GM21825 (cell line): ENCODE results near the gene DLGAP4.

Source experiments
- ATAC-seq: cut with Tn5 transposase; IDR thresholded peaks from one replicate; pipeline ENCODE4 v1.9.1; 2021; ENCODE audit warnings: mild to moderate bottlenecking, moderate library complexity; ENCODE audit not compliant: unreplicated experiment

The DLGAP4 gene

GRCh38 chr20:36274181-36274841, 31.8 kb upstream of the DLGAP4 start:
- ATAC-seq: no peak

GRCh38 chr20:36275011-36275410, 31.1 kb upstream of the DLGAP4 start:
- ATAC-seq: no peak

- ATAC-seq: no peak
These were observed 30.5 kb upstream of the DLGAP4 start for GRCh38 chr20:36275441-36276189.

DNA sequence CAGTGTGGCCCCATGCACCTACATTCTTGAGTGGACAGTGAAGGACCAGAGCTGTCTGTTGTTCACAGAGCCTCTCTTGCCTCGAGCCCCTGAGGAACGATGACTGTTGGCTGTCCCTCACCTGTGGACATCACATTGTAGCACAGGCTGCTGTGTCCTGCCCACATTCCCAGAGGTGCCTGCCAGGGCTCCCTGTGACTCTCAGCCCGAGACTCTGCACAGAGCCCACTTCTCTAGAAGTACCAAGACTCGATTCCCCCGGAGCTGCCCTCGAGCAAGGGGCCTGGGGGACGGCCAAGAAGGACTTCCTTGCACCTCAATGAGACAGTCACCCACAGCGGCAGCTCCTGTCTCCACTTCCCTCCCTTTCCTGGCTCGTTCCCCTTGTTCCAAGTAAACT, 28.6 kb upstream of the DLGAP4 start:
- no peak for ATAC-seq

- ATAC-seq: no peak
These were observed 26.8 kb upstream of the DLGAP4 start for GRCh38 chr20:36279362-36279761.

GRCh38 chr20:36279776-36280175, 26.4 kb upstream of the DLGAP4 start:
- ATAC-seq: no peak

- ATAC-seq: no peak
These were observed 24.3 kb upstream of the DLGAP4 start for GRCh38 chr20:36281785-36282380.

DNA sequence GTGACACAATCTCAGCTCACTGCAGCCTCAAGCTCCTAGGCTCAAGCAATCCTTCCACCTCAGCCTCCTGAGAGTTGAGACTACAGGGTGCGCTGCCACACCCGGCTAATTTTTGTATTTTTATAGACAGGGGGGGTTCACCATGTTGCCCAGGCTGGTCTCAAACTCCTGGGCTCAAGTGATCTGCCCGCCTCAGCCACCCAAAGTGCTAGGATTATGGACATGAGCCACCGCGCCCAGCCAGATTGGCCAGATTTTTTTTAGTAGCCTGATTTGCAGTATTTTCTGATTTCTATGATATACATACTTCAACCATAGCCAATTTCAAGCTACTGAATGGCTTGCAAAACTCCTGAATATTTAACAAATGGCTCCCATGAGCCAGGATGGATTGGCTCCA, 21.4 kb upstream of the DLGAP4 start:
- no peak for ATAC-seq

GRCh38 chr20:36285746-36286447, 20.2 kb upstream of the DLGAP4 start:
- ATAC-seq: no peak

DNA sequence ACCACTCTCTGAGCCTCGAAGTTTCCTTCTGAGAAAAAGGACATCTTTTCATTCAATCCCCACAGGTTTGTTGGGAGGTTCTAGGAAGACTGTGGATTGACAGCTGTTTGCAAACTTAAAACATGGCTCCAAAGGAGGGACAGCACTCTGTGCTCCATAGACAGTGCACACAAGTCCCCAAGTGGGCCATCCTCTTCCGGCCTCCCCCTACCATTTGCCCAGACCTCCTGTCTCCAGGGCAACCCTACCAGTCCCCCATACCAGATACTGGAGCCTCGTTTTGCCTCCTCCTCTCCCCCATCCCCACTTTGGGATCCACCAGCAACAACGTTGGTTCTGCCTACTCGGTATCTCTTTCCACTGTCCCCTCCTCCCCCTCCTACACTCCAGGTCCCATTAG, 8.5 kb upstream of the DLGAP4 start:
- no peak for ATAC-seq

GRCh38 chr20:36298061-36298460, 8.1 kb upstream of the DLGAP4 start:
- no peak for ATAC-seq

DNA sequence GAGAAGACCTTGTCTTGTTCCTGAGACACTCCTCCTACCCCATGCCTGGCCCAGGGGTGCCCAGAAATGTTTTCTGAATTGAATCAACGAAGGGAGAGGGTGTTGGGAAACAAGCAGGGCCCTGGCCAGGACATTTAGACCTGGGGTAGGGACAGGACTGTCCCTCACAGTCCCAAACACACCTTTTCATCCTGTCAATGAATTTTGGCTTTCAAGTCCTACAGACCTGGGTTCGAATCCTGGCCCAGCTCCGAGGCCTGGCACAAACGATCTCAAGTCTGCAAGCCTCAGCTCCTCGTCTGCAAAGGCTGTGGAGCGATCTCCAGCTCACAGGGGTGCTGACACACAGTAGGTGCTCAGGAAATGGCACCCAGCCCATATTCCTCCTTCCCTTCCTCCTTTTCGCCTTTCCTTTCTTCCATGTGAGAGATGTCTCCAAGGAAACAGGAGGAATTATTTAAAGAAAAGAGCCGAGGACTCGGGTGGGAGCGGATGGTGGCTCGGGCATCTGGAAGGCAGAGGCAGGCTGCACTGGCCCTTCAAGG, 7.3 kb upstream of the DLGAP4 start:
- no peak for ATAC-seq

DNA sequence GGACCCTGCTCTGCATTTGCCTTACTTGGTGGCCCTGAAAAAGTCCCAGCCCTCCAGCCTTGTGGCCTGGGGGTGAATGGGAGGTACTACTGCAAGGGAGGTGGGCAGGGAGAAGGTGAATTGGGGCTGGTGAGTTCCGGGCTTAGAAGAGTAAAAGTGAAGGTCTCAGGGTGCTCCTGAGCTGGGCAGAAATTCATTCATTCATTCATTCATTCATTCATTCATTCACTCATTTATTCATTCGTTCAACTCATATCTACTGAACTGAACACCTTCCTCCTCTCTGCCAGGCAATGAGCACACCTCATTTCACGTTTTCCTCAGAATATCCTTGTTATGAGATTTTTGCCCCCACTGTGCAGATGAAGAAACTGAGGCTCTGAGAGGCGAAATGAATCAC, 6.7 kb upstream of the DLGAP4 start:
- no peak for ATAC-seq

- no peak for ATAC-seq
These were observed 4.6 kb upstream of the DLGAP4 start for GRCh38 chr20:36301359-36302119.

GRCh38 chr20:36303020-36303595, 3.0 kb upstream of the DLGAP4 start:
- no peak for ATAC-seq

GRCh38 chr20:36303831-36304230, 2.3 kb upstream of the DLGAP4 start:
- ATAC-seq: no peak

DNA sequence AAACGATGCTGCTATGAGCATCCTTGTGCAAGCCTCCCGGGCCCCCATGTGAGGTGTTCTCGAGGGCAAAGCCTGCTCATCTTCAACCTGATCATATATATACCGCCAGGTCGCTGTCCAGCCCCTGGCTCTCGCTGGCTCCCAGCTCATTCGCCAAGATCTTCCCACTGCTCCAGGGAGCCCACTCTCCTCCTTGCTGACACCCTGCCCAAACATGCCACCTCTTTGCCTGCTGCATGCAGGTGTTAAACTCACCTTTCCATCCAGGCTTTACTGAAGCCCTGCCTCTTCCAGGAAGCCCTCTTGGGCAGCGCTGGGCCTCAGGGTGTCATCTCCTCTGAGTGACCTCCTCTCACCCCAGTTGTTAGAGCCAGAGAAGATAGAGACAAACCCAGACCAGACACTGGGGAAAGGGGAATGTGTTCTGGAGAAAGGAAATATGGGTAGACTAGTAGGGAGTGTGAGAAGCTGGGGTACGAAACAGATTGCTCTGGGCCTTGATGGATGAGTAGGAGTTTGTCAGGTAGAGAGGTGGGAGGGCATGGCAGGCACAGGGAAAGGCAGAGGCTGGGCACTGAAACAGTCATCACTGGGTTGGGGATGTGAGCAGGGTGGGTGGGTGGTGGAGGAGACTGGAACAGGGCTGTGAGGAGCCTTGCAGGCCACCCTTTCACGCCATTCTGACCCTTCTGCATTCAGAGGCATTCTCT, 1.2 kb upstream of the DLGAP4 start:
- no peak for ATAC-seq

GRCh38 chr20:36306553-36307411, 643 bp downstream of the DLGAP4 start:
- ATAC-seq: no peak
